Suprapubic skin (tissue), 4 donors: ENCODE data around the gene DOCK11.

ENCODE experiments used
- CTCF ChIP-seq, 2 donors: fragments of 200-600 bp in 1 of 2; fragments of 450-650 bp in 1 of 2; sonication (generic) in 1 of 2; IDR thresholded peaks; one replicate each; pipeline ENCODE4 v1.5.1; 2016 to 2019; ENCODE audit warnings: antibody characterized with exemption in 2 of 2, mild to moderate bottlenecking in 1 of 2, moderate library complexity in 1 of 2
- POLR2A ChIP-seq, 2 donors: fragments of 450-650 bp; IDR thresholded peaks; one replicate each; pipeline ENCODE4 v1.6.1; 2017; ENCODE audit warnings: antibody characterized with exemption in 2 of 2, mild to moderate bottlenecking in 2 of 2, moderate library complexity in 2 of 2
- POLR2AphosphoS5 ChIP-seq, 3 donors: sonication (generic); formaldehyde crosslinking; IDR thresholded peaks; one replicate each; pipeline ENCODE4 v1.6.1; 2017; ENCODE audit warnings: antibody characterized with exemption in 3 of 3

GRCh38 chrX:118503260-118504041 is 7.8 kb downstream of the DOCK11 start:
- no peak for TF ChIP-seq CTCF (IDR thresholded peaks at IDR 0.05)
- no peak for TF ChIP-seq POLR2A (IDR thresholded peaks at IDR 0.05)
- no peak for TF ChIP-seq POLR2AphosphoS5 (IDR thresholded peaks at IDR 0.05)
